HepG2 (cell line): ENCODE data around the gene MUC13. TPM values are rescaled to one million over a fixed set of nuclear protein-coding genes. Genes with fewer than 3 reads are reported as not detected.

ENCODE experiments used
- ATAC-seq: fragments of 200-7000 bp; cut with Tn5 transposase; 3 replicates; pipeline ENCODE4 v1.9.1; 2020; ENCODE audit warnings: mild to moderate bottlenecking, moderate library complexity
- BruUV-seq: library from RNA; stranded (reverse); fragments of 400-500 nt; replicated peaks from 2 replicates; lab custom pipeline; 2021; lab: Mats Ljungman, UMichigan
- CTCF ChIA-PET: fragments of 300-600 bp; formaldehyde crosslinking; extraction: SDS; loops from one replicate; lab custom pipeline; 2021; ENCODE audit warnings: low total read pairs, inconsistent platforms, low intra/inter-chr PET ratio; lab: Yijun Ruan, JAX
- POLR2A ChIA-PET: fragments of 350-600 bp; sonication (Branson Sonifier 250); formaldehyde crosslinking; loops from one replicate; lab custom pipeline; 2020; ENCODE audit warnings: antibody characterized with exemption, inconsistent platforms; lab: Yijun Ruan, JAX
- DNase-seq: peaks from one replicate; pipeline ENCODE4 v3.0.0-alpha.2; 2015; ENCODE audit warnings: low spot score
- FAIRE-seq: peaks from 3 replicates; lab custom pipeline; 2011; peaks lifted over from hg19 to GRCh38; lab: Jason Lieb, UNC
- H2AFZ ChIP-seq: one replicate; pipeline ENCODE4 v1.6.1; 2011; ENCODE audit warnings: low read length, inconsistent platforms
- H3K27ac ChIP-seq: fragments of 300-600 bp; 3 replicates; pipeline ENCODE4 v1.8.0; 2011; ENCODE audit warnings: mixed run types, mild to moderate bottlenecking, mixed read lengths, low read length, inconsistent platforms; ENCODE audit not compliant: insufficient read depth; ENCODE audit errors: extremely low read length
- H3K27me3 ChIP-seq, 2 experiments: fragments of 200-600 bp in 1 of 2; 2 replicates in 1 of 2; 3 replicates in 1 of 2; pipeline versions ENCODE4 v1.6.0 to v1.8.0; 2011; ENCODE audit warnings: low read length in 2 of 2, mild to moderate bottlenecking in 2 of 2, moderate library complexity in 2 of 2, inconsistent platforms in 1 of 2; ENCODE audit not compliant: insufficient read depth in 2 of 2, control insufficient read depth in 1 of 2
- H3K36me3 ChIP-seq, 2 experiments: fragments of 200-600 bp in 1 of 2; replicated peaks in 1 of 2; 2 replicates in 1 of 2; 3 replicates in 1 of 2; pipeline versions ENCODE4 v1.5.1 to v1.8.0; 2011; ENCODE audit warnings: low read length in 2 of 2, inconsistent platforms in 1 of 2; ENCODE audit not compliant: insufficient read depth in 2 of 2, control insufficient read depth in 1 of 2
- H3K4me1 ChIP-seq: 2 replicates; pipeline ENCODE4 v1.5.1; 2012; ENCODE audit warnings: low read length, inconsistent platforms; ENCODE audit not compliant: insufficient read depth
- H3K4me2 ChIP-seq: 2 replicates; pipeline ENCODE4 v1.6.0; 2011; ENCODE audit warnings: low read depth, low read length, inconsistent platforms
- H3K4me3 ChIP-seq, 3 experiments: fragments of 200-600 bp in 1 of 3; sonication (generic), shearing (Covaris generic) in 1 of 3; replicated peaks in 1 of 3; 2 replicates each; pipeline ENCODE4 v1.5.1; 2011 to 2016; ENCODE audit warnings: low read length in 3 of 3, inconsistent platforms in 2 of 3, low read depth in 2 of 3, mild to moderate bottlenecking in 2 of 3, control low read depth in 1 of 3, mixed read lengths in 1 of 3; ENCODE audit not compliant: insufficient read depth in 1 of 3
- H3K79me2 ChIP-seq: one replicate; pipeline ENCODE4 v1.6.1; 2011; ENCODE audit warnings: low read length, inconsistent platforms; ENCODE audit not compliant: insufficient read depth
- H3K9ac ChIP-seq: 2 replicates; pipeline ENCODE4 v1.6.0; 2011; ENCODE audit warnings: mild to moderate bottlenecking, low read depth, low read length, inconsistent platforms; ENCODE audit not compliant: insufficient read depth
- H3K9me3 ChIP-seq: 2 replicates; pipeline ENCODE4 v1.5.1; 2012; ENCODE audit warnings: mild to moderate bottlenecking, low read length
- H4K20me1 ChIP-seq: 2 replicates; pipeline ENCODE4 v1.6.0; 2011; ENCODE audit warnings: inconsistent platforms, mild to moderate bottlenecking, low read length, moderate library complexity; ENCODE audit not compliant: insufficient read depth
- ATF4 ChIP-seq, 2 experiments: fragments of 450-650 bp in 1 of 2; sonication (generic) in 1 of 2; formaldehyde crosslinking; IDR thresholded peaks; 2 replicates each; pipeline versions ENCODE4 v1.5.0 to v1.8.0; 2020 to 2022; ENCODE audit warnings: mild to moderate bottlenecking in 1 of 2, missing genetic modification reagents in 1 of 2
- CBX5 ChIP-seq: sonication (generic); formaldehyde crosslinking; IDR thresholded peaks from 2 replicates; pipeline ENCODE4 v1.4.0; 2020; ENCODE audit warnings: missing genetic modification reagents, borderline replicate concordance
- CEBPZ ChIP-seq: IDR thresholded peaks from 2 replicates; pipeline ENCODE4 v1.6.1; 2012; ENCODE audit warnings: low read length, improper control_type of control experiment
- ESRRA ChIP-seq: sonication (generic); formaldehyde crosslinking; IDR thresholded peaks from 2 replicates; pipeline ENCODE4 v1.5.1; 2020; ENCODE audit warnings: mild to moderate bottlenecking, low read depth, missing genetic modification reagents
- FOXK2 ChIP-seq: fragments of 450-650 bp; IDR thresholded peaks from 2 replicates; pipeline ENCODE4 v1.6.1; 2016
- GLI4 ChIP-seq: sonication (generic); formaldehyde crosslinking; IDR thresholded peaks from 2 replicates; pipeline ENCODE4 v1.5.1; 2020; ENCODE audit warnings: missing genetic modification reagents, mild to moderate bottlenecking, moderate library complexity, borderline replicate concordance
- MYPOP ChIP-seq: sonication (generic); formaldehyde crosslinking; IDR thresholded peaks from 2 replicates; pipeline ENCODE4 v1.8.1; 2023; ENCODE audit warnings: mild to moderate bottlenecking, moderate library complexity, missing genetic modification reagents
- ZBTB33 ChIP-seq: sonication (generic); formaldehyde crosslinking; IDR thresholded peaks from 2 replicates; pipeline ENCODE4 v1.4.0; 2020; ENCODE audit warnings: missing genetic modification reagents
- ZBTB46 ChIP-seq: sonication (generic); formaldehyde crosslinking; IDR thresholded peaks from 2 replicates; pipeline ENCODE4 v1.4.0; 2020; ENCODE audit warnings: mild to moderate bottlenecking, missing genetic modification reagents, borderline replicate concordance
- ZNF251 ChIP-seq: sonication (generic); formaldehyde crosslinking; IDR thresholded peaks from 2 replicates; pipeline ENCODE4 v1.9.0; 2021; ENCODE audit warnings: mild to moderate bottlenecking, missing genetic modification reagents
- ZNF326 ChIP-seq: sonication (generic); formaldehyde crosslinking; IDR thresholded peaks from 2 replicates; pipeline ENCODE4 v1.4.0; 2020; ENCODE audit warnings: missing genetic modification reagents, borderline replicate concordance
- ZNF34 ChIP-seq: sonication (generic); formaldehyde crosslinking; IDR thresholded peaks from 2 replicates; pipeline ENCODE4 v1.4.0; 2020; ENCODE audit warnings: mild to moderate bottlenecking, missing genetic modification reagents, borderline replicate concordance
- ZNF367 ChIP-seq: sonication (generic); formaldehyde crosslinking; IDR thresholded peaks from 2 replicates; pipeline ENCODE4 v1.4.0; 2020; ENCODE audit warnings: missing genetic modification reagents, borderline replicate concordance
- in situ Hi-C: cut with HindIII; loops from 2 replicates; pipeline ENCODE4 v1.10.0; 2017; ENCODE audit warnings: low pct_unique_long_range_greater_than_20kb; ENCODE audit not compliant: extremely low pct_ligation_motif_present
- intact Hi-C: fragments of 100-400 bp; cut with micrococcal nuclease; formaldehyde crosslinking; loops from one replicate; pipeline ENCODE4 v1.10.0; 2022; ENCODE audit not compliant: unreplicated experiment
- polyA plus RNA-seq, 8 experiments: library from polyadenylated mRNA; depleted of rRNA in 3 of 8; stranded (reverse) in 7 of 8; unstranded in 1 of 8; fragments of >200 nt; fragmentation: Illumina TruSeq in 4 of 8; extraction: Trizol in 4 of 8; gene quantifications; 2 replicates each; pipeline versions ENCODE4 v1.2.1 to v1.2.3, GENCODE V29; 2011 to 2016; ENCODE audit warnings: low read depth in 4 of 8, missing spikeins in 1 of 8, mixed read lengths in 1 of 8; ENCODE audit not compliant: insufficient read depth in 1 of 8
- total RNA-seq, 5 experiments: library from RNA; depleted of rRNA; stranded (reverse); fragments of >200 nt; fragmentation: Illumina TruSeq; extraction: Trizol; gene quantifications; 2 replicates each; pipeline ENCODE4 v1.2.3, GENCODE V29; 2016; ENCODE audit warnings: low read depth in 1 of 5

Gene MUC13
- total and polyA plus RNA-seq, 2 of the 13 experiments (the other 11 are each of a cell fraction or from before 2014, with no cell fraction given) = 0.04 to 1.2 TPM

- intact Hi-C loops = no loop called here
- POLR2A ChIA-PET = no interaction called here
- no peak for TF ChIP-seq CBX5 (CRISPR knock-in tag)
- no peak for TF ChIP-seq ATF4 (CRISPR knock-in tag; IDR thresholded peaks at IDR 0.05)
- TF ChIP-seq ZBTB33 (CRISPR knock-in tag) = no peak
- no peak for TF ChIP-seq ESRRA (CRISPR knock-in tag)
- no peak for TF ChIP-seq ZNF34 (CRISPR knock-in tag)
- no peak for TF ChIP-seq MYPOP (CRISPR knock-in tag)
- no peak for TF ChIP-seq ZBTB46
- TF ChIP-seq ZNF326 = no peak
- no peak for TF ChIP-seq CEBPZ
- no peak for TF ChIP-seq FOXK2
- no peak for TF ChIP-seq ZNF367
- TF ChIP-seq GLI4 (CRISPR knock-in tag) = no peak
- TF ChIP-seq ZNF251 = no peak
- TF ChIP-seq, all 625 proteins: peak for 0
- in situ Hi-C loops = no loop called here
- H3K9ac ChIP-seq = no peak overlapping the region
- no peak for FAIRE-seq
- H4K20me1 ChIP-seq = no peaks in the 10 kb centered on the region
- no peak overlapping the region for H2AFZ ChIP-seq
- BruUV-seq = no TSS peak
- peaks cover 23% of the 10 kb centered on the region for H3K4me1 ChIP-seq
- no peaks in the 10 kb centered on the region for H3K79me2 ChIP-seq
- no peaks in the 10 kb centered on the region for H3K36me3 ChIP-seq
- no peaks in the 10 kb centered on the region for H3K27me3 ChIP-seq
- H3K4me3 ChIP-seq = no peak overlapping the region
- no peak for DNase-seq
- no peak overlapping the region for H3K4me2 ChIP-seq
- H3K9me3 ChIP-seq = no peaks in the 10 kb centered on the region
- CTCF ChIA-PET = no interaction called here
- ATAC-seq = no peak
- no peak overlapping the region for H3K27ac ChIP-seq
Measured at GRCh38 chr3:124935264-124935663, 713 bp upstream of the MUC13 start.
